SK-N-SH (cell line): ENCODE measurements around the gene RBMX. TPM values are rescaled to one million over a fixed set of nuclear protein-coding genes. Genes with fewer than 3 reads are reported as not detected.
A peak's percentile ranks its signal among the peaks of the same experiment; 100 is the strongest.
"Not testable (repeated sequence)": the region's sequence is repeated elsewhere in the genome, so short reads cannot be mapped to it uniquely, and the experiment has no call there.

Source experiments
- CTCF ChIA-PET: fragments of 300-600, 350-600 bp; formaldehyde crosslinking; extraction: SDS; loops from one replicate; lab custom pipeline; 2021; lab: Yijun Ruan, JAX
- POLR2A ChIA-PET: fragments of 350-600 bp; sonication (Branson Sonifier 250); formaldehyde crosslinking; extraction: SDS; loops from one replicate; lab custom pipeline; 2020; ENCODE audit warnings: antibody characterized with exemption, inconsistent platforms; lab: Yijun Ruan, JAX
- DNase-seq: peaks from one replicate; pipeline ENCODE4 v3.0.0; 2012
- H2AFZ ChIP-seq: fragments of 200-600 bp; sonication (generic); 2 replicates; pipeline ENCODE4 v1.8.1; 2016; ENCODE audit warnings: antibody characterized with exemption, mild to moderate bottlenecking, low read depth
- H3F3A ChIP-seq: fragments of 200-600 bp; sonication (generic); replicated peaks from 2 replicates; pipeline ENCODE3; 2016; ENCODE audit warnings: antibody characterized with exemption, mild to moderate bottlenecking; ENCODE audit not compliant: insufficient read depth
- H3K27ac ChIP-seq, 2 experiments: fragments of 200-500 bp in 1 of 2; fragments of 200-600 bp in 1 of 2; sonication (Bioruptor generic) in 1 of 2; sonication (generic), shearing (Covaris generic) in 1 of 2; 2 replicates each; pipeline versions ENCODE4 v1.5.1 to v1.6.1; 2014 to 2016; ENCODE audit warnings: low read depth in 2 of 2, inconsistent platforms in 1 of 2, low read length in 1 of 2, mild to moderate bottlenecking in 1 of 2, mixed read lengths in 1 of 2
- H3K27me3 ChIP-seq: fragments of 200-600 bp; sonication (generic), shearing (Covaris generic); 2 replicates; pipeline ENCODE4 v1.6.1; 2016; ENCODE audit warnings: mixed run types; ENCODE audit not compliant: insufficient read depth
- H3K36me3 ChIP-seq, 2 experiments: fragments of 200-500 bp in 1 of 2; fragments of 200-600 bp in 1 of 2; sonication (Bioruptor generic) in 1 of 2; sonication (generic) in 1 of 2; replicated peaks in 1 of 2; 2 replicates each; pipeline versions ENCODE3 to v1.5.1; 2014 to 2016; ENCODE audit warnings: low read length in 1 of 2, mild to moderate bottlenecking in 1 of 2; ENCODE audit not compliant: insufficient read depth in 2 of 2, control insufficient read depth in 1 of 2
- H3K4me1 ChIP-seq, 2 experiments: fragments of 200-500 bp in 1 of 2; fragments of 200-600 bp in 1 of 2; sonication (Bioruptor generic) in 1 of 2; sonication (generic), shearing (Covaris generic) in 1 of 2; 2 replicates each; pipeline versions ENCODE4 v1.5.1 to v1.6.1; 2014 to 2016; ENCODE audit warnings: low read depth in 1 of 2, low read length in 1 of 2, mixed run types in 1 of 2; ENCODE audit not compliant: insufficient read depth in 2 of 2, control insufficient read depth in 1 of 2
- H3K4me2 ChIP-seq: fragments of 200-600 bp; sonication (generic), shearing (Covaris generic); 2 replicates; pipeline ENCODE4 v1.6.1; 2017; ENCODE audit warnings: mixed run types
- H3K4me3 ChIP-seq, 2 experiments: fragments of 200-500 bp in 1 of 2; fragments of 200-600 bp in 1 of 2; sonication (Bioruptor generic) in 1 of 2; sonication (generic), shearing (Covaris generic) in 1 of 2; 2 replicates each; pipeline versions ENCODE4 v1.5.1 to v1.8.1; 2014 to 2016; ENCODE audit warnings: low read depth in 2 of 2, inconsistent platforms in 1 of 2, low read length in 1 of 2, mild to moderate bottlenecking in 1 of 2, mixed read lengths in 1 of 2, moderate library complexity in 1 of 2
- H3K79me2 ChIP-seq: fragments of 200-600 bp; sonication (generic); 2 replicates; pipeline ENCODE4 v1.8.1; 2017; ENCODE audit warnings: mild to moderate bottlenecking; ENCODE audit not compliant: insufficient read depth
- H3K9ac ChIP-seq: fragments of 200-600 bp; sonication (generic); 2 replicates; pipeline ENCODE4 v1.6.1; 2017; ENCODE audit warnings: mixed run types
- H3K9me2 ChIP-seq: fragments of 200-600 bp; sonication (generic); 2 replicates; pipeline ENCODE4 v1.6.1; 2017; ENCODE audit warnings: mixed run types
- H3K9me3 ChIP-seq: fragments of 200-600 bp; sonication (generic); 2 replicates; pipeline ENCODE4 v1.6.1; 2017; ENCODE audit warnings: mixed run types, mild to moderate bottlenecking, moderate library complexity
- H4K20me1 ChIP-seq: fragments of 200-600 bp; sonication (generic); 2 replicates; pipeline ENCODE4 v1.6.1; 2017; ENCODE audit warnings: mild to moderate bottlenecking, mixed run types; ENCODE audit not compliant: insufficient read depth
- FOSL2 ChIP-seq: IDR thresholded peaks from 2 replicates; pipeline ENCODE4 v1.4.0; 2012; ENCODE audit warnings: low read depth, mild to moderate bottlenecking, moderate library complexity, borderline replicate concordance
- GATA2 ChIP-seq: sonication (generic); formaldehyde crosslinking; IDR thresholded peaks from 2 replicates; pipeline ENCODE4 v1.5.0; 2020; ENCODE audit warnings: mild to moderate bottlenecking, missing genetic modification reagents
- MXI1 ChIP-seq: IDR thresholded peaks from 2 replicates; pipeline ENCODE4 v1.6.1; 2012; ENCODE audit warnings: mild to moderate bottlenecking, low read depth, low read length, improper control_type of control experiment
- NRF1 ChIP-seq: IDR thresholded peaks from 2 replicates; pipeline ENCODE4 v1.6.1; 2012; ENCODE audit warnings: low read depth, mild to moderate bottlenecking, low read length
- POLR2AphosphoS5 ChIP-seq: IDR thresholded peaks from 2 replicates; pipeline ENCODE4 v1.6.1; 2012; ENCODE audit warnings: low read depth, low read length
- RAD21 ChIP-seq: IDR thresholded peaks from 2 replicates; pipeline ENCODE4 v1.6.1; 2012; ENCODE audit warnings: mild to moderate bottlenecking, low read length
- TAF1 ChIP-seq: IDR thresholded peaks from 2 replicates; pipeline ENCODE4 v1.6.1; 2012; ENCODE audit warnings: low read depth, mild to moderate bottlenecking, low read length, moderate library complexity, borderline replicate concordance
- WGBS: methylation state at CpG from one replicate; pipeline ENCODE4 v1.1.6; 2017; ENCODE audit warnings: low lambda C conversion rate; 5-methylcytosine and 5-hydroxymethylcytosine counted together
- polyA plus RNA-seq, 3 experiments: library from polyadenylated mRNA; depleted of rRNA; stranded (reverse); fragments of >200 nt; gene quantifications; 2 replicates each; pipeline ENCODE4 v1.2.3, GENCODE V29; 2012
- TF ChIP-seq, protein P1 (sequence below): fragments of 150-350 bp; IDR thresholded peaks from 2 replicates; pipeline ENCODE4 v1.6.1; 2017; ENCODE audit warnings: antibody characterized with exemption, low read length, low read depth, borderline replicate concordance
- TF ChIP-seq, protein P2 (sequence below): IDR thresholded peaks from 2 replicates; pipeline ENCODE4 v1.4.0; 2012; ENCODE audit warnings: low read depth
- TF ChIP-seq, protein P3 (sequence below): IDR thresholded peaks from 2 replicates; pipeline ENCODE4 v1.4.0; 2012; ENCODE audit warnings: low read depth, borderline replicate concordance
- TF ChIP-seq, protein P4 (sequence below): fragments of 200-600 bp; sonication (generic); IDR thresholded peaks from 2 replicates; pipeline ENCODE4 v1.6.1; 2017; ENCODE audit warnings: antibody characterized with exemption, mild to moderate bottlenecking, moderate library complexity

RBMX gene
- polyA plus RNA-seq, 1 of the 3 experiments (the other 2 are of a cell fraction) = 131 TPM

DNA sequence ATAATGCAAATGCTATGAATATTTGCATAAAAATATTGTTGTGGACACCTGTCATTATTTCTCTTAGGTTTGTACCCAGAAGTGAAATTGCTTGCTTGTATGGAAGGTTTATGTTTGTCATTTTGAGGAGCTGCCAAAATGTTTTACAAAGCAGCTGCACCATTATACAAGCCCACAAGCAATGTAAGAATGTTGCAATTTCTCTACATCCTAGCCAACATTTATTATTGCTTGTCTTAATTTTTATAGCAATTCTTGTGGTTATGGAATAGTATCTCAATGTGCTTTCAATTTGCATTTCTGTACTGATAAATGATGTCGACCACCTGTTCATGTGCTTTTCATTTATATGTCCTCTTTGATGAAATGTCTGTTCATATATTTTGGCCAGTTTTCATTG is 18.7 kb upstream of the RBMX start:
- Histone ChIP-seq H3K4me1 (no peaks in the 10 kb centered on the region), H2AFZ (no peak overlapping the region), H3K79me2 (no peaks in the 10 kb centered on the region), H3K9me3 (no peaks in the 10 kb centered on the region), H3K9ac (no peak overlapping the region), H3F3A (no peaks in the 10 kb centered on the region), H3K4me2 (no peak overlapping the region), H3K27me3 (no peaks in the 10 kb centered on the region; the same call in 1 of the 2 replicates), H3K4me3 (no peak overlapping the region), H3K36me3 (no peaks in the 10 kb centered on the region), H4K20me1 (no peaks in the 10 kb centered on the region), H3K27ac (no peak overlapping the region), H3K9me2 (no peaks in the 10 kb centered on the region)
- ChIA-PET POLR2A (no interaction called here), CTCF (interaction anchor here (1.3 kb wide), 1 partner anchor 26 kb away, joined by 3 read pairs; no protein-coding TSS in a partner anchor)
- WGBS = 17% methylated on average over 1 of the region's 1 CpG
- no peak for DNase-seq
- TF ChIP-seq NRF1 (no peak), RAD21 (no peak), TAF1 (no peak)
- TF ChIP-seq, protein P1, sequence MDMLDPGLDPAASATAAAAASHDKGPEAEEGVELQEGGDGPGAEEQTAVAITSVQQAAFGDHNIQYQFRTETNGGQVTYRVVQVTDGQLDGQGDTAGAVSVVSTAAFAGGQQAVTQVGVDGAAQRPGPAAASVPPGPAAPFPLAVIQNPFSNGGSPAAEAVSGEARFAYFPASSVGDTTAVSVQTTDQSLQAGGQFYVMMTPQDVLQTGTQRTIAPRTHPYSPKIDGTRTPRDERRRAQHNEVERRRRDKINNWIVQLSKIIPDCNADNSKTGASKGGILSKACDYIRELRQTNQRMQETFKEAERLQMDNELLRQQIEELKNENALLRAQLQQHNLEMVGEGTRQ = no peak
- TF ChIP-seq, protein P2, sequence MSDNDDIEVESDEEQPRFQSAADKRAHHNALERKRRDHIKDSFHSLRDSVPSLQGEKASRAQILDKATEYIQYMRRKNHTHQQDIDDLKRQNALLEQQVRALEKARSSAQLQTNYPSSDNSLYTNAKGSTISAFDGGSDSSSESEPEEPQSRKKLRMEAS = no peak

DNA sequence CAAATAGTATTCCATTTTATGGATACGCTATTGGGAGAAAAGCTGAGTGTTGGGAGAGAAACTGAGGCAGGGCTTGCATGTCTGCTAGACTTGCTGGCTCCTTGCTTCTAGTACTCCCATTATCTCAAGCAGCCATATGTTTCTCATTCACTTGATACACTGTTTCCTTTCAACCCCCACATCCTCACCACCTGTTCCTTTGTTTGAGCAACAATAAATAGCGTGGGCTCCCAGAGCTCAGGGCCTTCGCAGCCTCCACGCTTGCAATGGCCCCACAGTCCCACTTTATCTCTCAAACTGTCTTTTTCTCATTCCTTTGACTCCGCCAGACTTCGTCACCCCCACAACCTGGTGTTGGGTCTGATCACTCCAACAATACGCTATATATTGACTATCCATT is 18.2 kb upstream of the RBMX start:
- H3K9me3 ChIP-seq, H2AFZ ChIP-seq, H3K4me2 ChIP-seq, H3F3A ChIP-seq, H3K36me3 ChIP-seq, H3K79me2 ChIP-seq, H3K27ac ChIP-seq, DNase-seq, H4K20me1 ChIP-seq, H3K4me1 ChIP-seq, H3K27me3 ChIP-seq, H3K9me2 ChIP-seq, POLR2A ChIA-PET, H3K4me3 ChIP-seq, H3K9ac ChIP-seq: not testable (repeated sequence)
- CTCF ChIA-PET = interaction anchor here (1.3 kb wide), 1 partner anchor 26 kb away, joined by 3 read pairs; no protein-coding TSS in a partner anchor
- 60% methylated on average over 7 of the region's 7 CpGs for WGBS

DNA sequence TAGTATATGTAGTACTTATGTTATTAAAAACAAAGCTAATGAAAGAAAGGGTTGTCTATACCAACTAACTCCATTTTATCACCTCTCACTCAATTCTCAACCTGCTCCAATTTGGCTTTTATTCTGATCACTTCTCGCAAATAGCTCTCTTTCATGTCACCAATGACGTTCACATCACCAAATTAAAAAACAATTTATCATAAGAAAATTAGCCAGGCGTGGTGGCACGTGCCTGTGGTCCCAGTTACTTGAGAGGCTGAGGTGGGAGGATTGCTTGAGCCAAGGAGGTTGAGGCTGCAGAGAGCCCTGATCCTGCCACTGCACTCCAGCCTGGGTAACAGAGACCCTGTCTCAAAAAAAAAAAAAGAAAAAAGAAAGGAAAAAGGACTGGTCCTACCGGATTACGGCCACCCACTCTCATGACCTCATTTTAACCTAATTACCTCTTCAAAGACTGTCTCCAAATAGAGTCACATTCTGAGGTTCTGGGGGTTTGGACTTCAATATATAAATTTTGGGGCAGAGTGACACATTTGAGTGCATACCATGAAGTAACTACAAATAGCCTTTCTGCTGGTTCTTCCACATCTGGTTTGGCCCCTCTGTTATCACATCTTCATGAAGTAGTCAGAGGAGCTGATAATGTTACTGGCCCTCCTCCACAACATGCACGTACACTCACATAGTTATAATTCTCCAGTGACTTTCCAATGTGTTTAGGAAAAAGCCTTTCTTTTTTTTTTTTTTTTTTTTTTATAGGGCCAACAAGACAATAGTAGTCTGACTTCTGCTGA is 15.8 kb upstream of the RBMX start:
- H3K9me2 ChIP-seq = no peaks in the 10 kb centered on the region
- H3F3A ChIP-seq = no peaks in the 10 kb centered on the region
- no peak overlapping the region for H2AFZ ChIP-seq
- ChIA-PET CTCF (interaction anchor here (1.2 kb wide), 1 partner anchor 29 kb away, joined by 3 read pairs; no protein-coding TSS in a partner anchor), POLR2A (interaction anchor here (1.2 kb wide), 1 partner anchor 16 kb away, joined by 3 read pairs; the partner anchor contains the start of gene RBMX)
- H3K27me3 ChIP-seq = no peaks in the 10 kb centered on the region; the same call in 1 of the 2 replicates
- H3K4me2 ChIP-seq = no peak overlapping the region
- H3K79me2 ChIP-seq = no peaks in the 10 kb centered on the region
- 51% methylated on average over 7 of the region's 7 CpGs for WGBS
- no peaks in the 10 kb centered on the region for H3K9me3 ChIP-seq
- H3K27ac ChIP-seq = no peak overlapping the region
- H3K4me1 ChIP-seq = no peaks in the 10 kb centered on the region
- H3K4me3 ChIP-seq = no peak overlapping the region
- DNase-seq = peak; percentile 33
- H3K36me3 ChIP-seq = no peaks in the 10 kb centered on the region
- H4K20me1 ChIP-seq = no peaks in the 10 kb centered on the region
- TF ChIP-seq MXI1 (no peak), FOSL2 (no peak), POLR2AphosphoS5 (no peak), GATA2 (CRISPR knock-in tag) (no peak), TAF1 (no peak)
- TF ChIP-seq, protein P3, sequence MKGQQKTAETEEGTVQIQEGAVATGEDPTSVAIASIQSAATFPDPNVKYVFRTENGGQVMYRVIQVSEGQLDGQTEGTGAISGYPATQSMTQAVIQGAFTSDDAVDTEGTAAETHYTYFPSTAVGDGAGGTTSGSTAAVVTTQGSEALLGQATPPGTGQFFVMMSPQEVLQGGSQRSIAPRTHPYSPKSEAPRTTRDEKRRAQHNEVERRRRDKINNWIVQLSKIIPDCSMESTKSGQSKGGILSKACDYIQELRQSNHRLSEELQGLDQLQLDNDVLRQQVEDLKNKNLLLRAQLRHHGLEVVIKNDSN = no peak
- TF ChIP-seq, protein P4, sequence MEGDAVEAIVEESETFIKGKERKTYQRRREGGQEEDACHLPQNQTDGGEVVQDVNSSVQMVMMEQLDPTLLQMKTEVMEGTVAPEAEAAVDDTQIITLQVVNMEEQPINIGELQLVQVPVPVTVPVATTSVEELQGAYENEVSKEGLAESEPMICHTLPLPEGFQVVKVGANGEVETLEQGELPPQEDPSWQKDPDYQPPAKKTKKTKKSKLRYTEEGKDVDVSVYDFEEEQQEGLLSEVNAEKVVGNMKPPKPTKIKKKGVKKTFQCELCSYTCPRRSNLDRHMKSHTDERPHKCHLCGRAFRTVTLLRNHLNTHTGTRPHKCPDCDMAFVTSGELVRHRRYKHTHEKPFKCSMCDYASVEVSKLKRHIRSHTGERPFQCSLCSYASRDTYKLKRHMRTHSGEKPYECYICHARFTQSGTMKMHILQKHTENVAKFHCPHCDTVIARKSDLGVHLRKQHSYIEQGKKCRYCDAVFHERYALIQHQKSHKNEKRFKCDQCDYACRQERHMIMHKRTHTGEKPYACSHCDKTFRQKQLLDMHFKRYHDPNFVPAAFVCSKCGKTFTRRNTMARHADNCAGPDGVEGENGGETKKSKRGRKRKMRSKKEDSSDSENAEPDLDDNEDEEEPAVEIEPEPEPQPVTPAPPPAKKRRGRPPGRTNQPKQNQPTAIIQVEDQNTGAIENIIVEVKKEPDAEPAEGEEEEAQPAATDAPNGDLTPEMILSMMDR = no peak
- H3K9ac ChIP-seq = no peak overlapping the region
